K562 (cell line): Measurements from ENCODE around the gene ANXA4. TPM values are rescaled to one million over a fixed set of nuclear protein-coding genes. Genes with fewer than 3 reads are reported as not detected.

ENCODE experiments used
- HDAC6 ChIP-seq: IDR thresholded peaks from 2 replicates; pipeline ENCODE4 v1.6.1; 2012; ENCODE audit warnings: low read depth, mild to moderate bottlenecking, control low read depth, inconsistent platforms, low read length, moderate library complexity
- HNRNPH1 ChIP-seq: fragments of 200-400 bp; formaldehyde crosslinking; optimal IDR thresholded peaks from 2 replicates; pipeline ENCODE3; 2017; ENCODE audit warnings: low read depth, mild to moderate bottlenecking, low read length, moderate library complexity
- IRF2 ChIP-seq: sonication (generic); formaldehyde crosslinking; IDR thresholded peaks from 2 replicates; pipeline ENCODE4 v1.8.1; 2022; ENCODE audit warnings: mild to moderate bottlenecking, missing genetic modification reagents
- MAFF ChIP-seq: IDR thresholded peaks from 2 replicates; pipeline ENCODE4 v1.6.1; 2012; ENCODE audit warnings: low read length, improper control_type of control experiment
- NFATC3 ChIP-seq: fragments of 450-650 bp; IDR thresholded peaks from 2 replicates; pipeline ENCODE4 v1.6.1; 2017; ENCODE audit warnings: mild to moderate bottlenecking
- NFYB ChIP-seq: IDR thresholded peaks from 2 replicates; pipeline ENCODE4 v1.6.1; 2011; ENCODE audit warnings: mild to moderate bottlenecking, moderate library complexity; ENCODE audit not compliant: insufficient read length; ENCODE audit errors: extremely low read depth
- RFX5 ChIP-seq: IDR thresholded peaks from 2 replicates; pipeline ENCODE4 v1.6.1; 2011; ENCODE audit warnings: low read depth, mild to moderate bottlenecking, improper control_type of control experiment, low read length
- SP1 ChIP-seq: sonication (generic); formaldehyde crosslinking; IDR thresholded peaks from 2 replicates; pipeline ENCODE4 v1.8.1; 2022; ENCODE audit warnings: mild to moderate bottlenecking, missing genetic modification reagents
- YY1 ChIP-seq, 3 experiments: IDR thresholded peaks; 2 replicates each; pipeline ENCODE4 v1.6.1; 2011; ENCODE audit warnings: low read length in 2 of 3, mild to moderate bottlenecking in 2 of 3, moderate library complexity in 2 of 3, borderline replicate concordance in 1 of 3, control low read depth in 1 of 3, low read depth in 1 of 3; ENCODE audit not compliant: insufficient read depth in 3 of 3, insufficient replicate concordance in 2 of 3, control insufficient read depth in 1 of 3, insufficient read length in 1 of 3; ENCODE audit errors: extremely low read depth in 1 of 3
- ZBTB17 ChIP-seq: fragments of 450-650 bp; formaldehyde crosslinking; IDR thresholded peaks from 2 replicates; pipeline ENCODE4 v1.4.0; 2020; ENCODE audit warnings: mild to moderate bottlenecking
- ZKSCAN3 ChIP-seq: fragments of 250-450 bp; sonication (Bioruptor Pico); IDR thresholded peaks from 2 replicates; pipeline ENCODE4 v1.4.0; 2020
- polyA plus RNA-seq, 8 experiments: library from polyadenylated mRNA; depleted of rRNA in 4 of 8; stranded (reverse) in 5 of 8; unstranded in 3 of 8; fragments of >200 nt; fragmentation: Nextera tagmentation in 2 of 8; fragmentation: Illumina TruSeq in 1 of 8; extraction: Ambion mirVana in 2 of 8; extraction: Trizol in 1 of 8; gene quantifications; 2 replicates each; pipeline versions ENCODE4 v1.2.1 to v1.2.3, GENCODE V29; 2011 to 2014; ENCODE audit warnings: inconsistent platforms in 1 of 8, missing spikeins in 1 of 8
- total RNA-seq, 7 experiments: library from RNA; depleted of rRNA in 6 of 7; stranded (reverse); fragments of >200 nt in 6 of 7; fragmentation: Illumina TruSeq in 2 of 7; extraction: Trizol in 2 of 7; gene quantifications; 2 replicates each; pipeline versions ENCODE4 v1.2.1 to v1.2.3, GENCODE V29; 2011 to 2021; ENCODE audit warnings: low replicate concordance in 1 of 7
- TF ChIP-seq, protein P1 (sequence below): fragments of 450-650 bp; IDR thresholded peaks from 2 replicates; pipeline ENCODE4 v1.6.1; 2017; ENCODE audit warnings: antibody characterized with exemption, mild to moderate bottlenecking

Gene ANXA4
- total and polyA plus RNA-seq, 9 of the 15 experiments (the other 6 are each of a cell fraction or from before 2014, with no cell fraction given): 3.4 to 13.6 (median 11.6) TPM

DNA sequence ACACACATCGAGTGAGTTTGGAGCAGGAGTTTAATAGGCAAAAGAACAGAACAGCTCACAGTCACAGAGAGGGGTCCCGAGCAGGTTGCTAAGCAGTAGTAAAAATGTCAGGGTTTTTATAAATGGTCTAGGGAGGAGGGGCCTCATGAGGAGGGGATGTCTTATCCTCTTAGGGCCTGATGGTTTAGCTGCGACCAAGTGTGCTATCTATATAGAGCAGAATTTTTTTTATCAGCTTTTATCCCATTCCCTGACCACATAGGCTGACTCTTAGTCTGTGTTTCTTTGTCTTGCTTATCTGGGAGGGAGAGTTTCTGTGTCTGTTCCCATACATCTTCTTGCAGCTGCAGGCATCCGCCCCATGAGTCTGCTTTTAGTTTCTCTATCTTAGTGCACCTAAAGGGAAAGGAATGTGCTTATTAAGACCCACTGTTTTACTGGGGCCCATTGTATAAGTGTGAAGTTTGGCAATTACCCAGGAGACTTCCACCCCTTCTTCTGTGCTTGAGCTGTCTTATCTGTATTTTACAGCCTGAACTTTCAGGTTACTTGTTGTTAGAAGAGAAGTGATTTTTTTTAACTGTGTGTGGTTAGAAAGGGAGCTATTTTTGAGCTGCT, 57.1 kb downstream of the ANXA4 start (continued):
- TF ChIP-seq, protein P1, sequence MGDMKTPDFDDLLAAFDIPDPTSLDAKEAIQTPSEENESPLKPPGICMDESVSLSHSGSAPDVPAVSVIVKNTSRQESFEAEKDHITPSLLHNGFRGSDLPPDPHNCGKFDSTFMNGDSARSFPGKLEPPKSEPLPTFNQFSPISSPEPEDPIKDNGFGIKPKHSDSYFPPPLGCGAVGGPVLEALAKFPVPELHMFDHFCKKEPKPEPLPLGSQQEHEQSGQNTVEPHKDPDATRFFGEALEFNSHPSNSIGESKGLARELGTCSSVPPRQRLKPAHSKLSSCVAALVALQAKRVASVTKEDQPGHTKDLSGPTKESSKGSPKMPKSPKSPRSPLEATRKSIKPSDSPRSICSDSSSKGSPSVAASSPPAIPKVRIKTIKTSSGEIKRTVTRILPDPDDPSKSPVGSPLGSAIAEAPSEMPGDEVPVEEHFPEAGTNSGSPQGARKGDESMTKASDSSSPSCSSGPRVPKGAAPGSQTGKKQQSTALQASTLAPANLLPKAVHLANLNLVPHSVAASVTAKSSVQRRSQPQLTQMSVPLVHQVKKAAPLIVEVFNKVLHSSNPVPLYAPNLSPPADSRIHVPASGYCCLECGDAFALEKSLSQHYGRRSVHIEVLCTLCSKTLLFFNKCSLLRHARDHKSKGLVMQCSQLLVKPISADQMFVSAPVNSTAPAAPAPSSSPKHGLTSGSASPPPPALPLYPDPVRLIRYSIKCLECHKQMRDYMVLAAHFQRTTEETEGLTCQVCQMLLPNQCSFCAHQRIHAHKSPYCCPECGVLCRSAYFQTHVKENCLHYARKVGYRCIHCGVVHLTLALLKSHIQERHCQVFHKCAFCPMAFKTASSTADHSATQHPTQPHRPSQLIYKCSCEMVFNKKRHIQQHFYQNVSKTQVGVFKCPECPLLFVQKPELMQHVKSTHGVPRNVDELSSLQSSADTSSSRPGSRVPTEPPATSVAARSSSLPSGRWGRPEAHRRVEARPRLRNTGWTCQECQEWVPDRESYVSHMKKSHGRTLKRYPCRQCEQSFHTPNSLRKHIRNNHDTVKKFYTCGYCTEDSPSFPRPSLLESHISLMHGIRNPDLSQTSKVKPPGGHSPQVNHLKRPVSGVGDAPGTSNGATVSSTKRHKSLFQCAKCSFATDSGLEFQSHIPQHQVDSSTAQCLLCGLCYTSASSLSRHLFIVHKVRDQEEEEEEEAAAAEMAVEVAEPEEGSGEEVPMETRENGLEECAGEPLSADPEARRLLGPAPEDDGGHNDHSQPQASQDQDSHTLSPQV: no peak
- TF ChIP-seq ZBTB17 (CRISPR knock-in tag) (peak; percentile 87), SP1 (CRISPR knock-in tag) (no peak; the same call in 1 of the 2 replicates), MAFF (peak; percentile 83), ZKSCAN3 (CRISPR knock-in tag) (no peak), RFX5 (no peak), NFATC3 (peak; percentile 91), HDAC6 (no peak), NFYB (no peak), HNRNPH1 (no peak), IRF2 (no peak), YY1 (IDR thresholded peaks at IDR 0.05; ENCODE audit: borderline replicate concordance in 1 of 3, control insufficient read depth in 1 of 3, extremely low read depth in 1 of 3, insufficient read depth in 3 of 3, insufficient read length in 1 of 3, insufficient replicate concordance in 2 of 3, low read depth in 1 of 3, low read length in 2 of 3) (no peak)
